NCI-H524 (cell line): Measurements from ENCODE around the gene CSPG5.

Experiments
- DNase-seq, 2 experiments: peaks; one replicate each; lab custom pipeline; 2025; lab: John Stamatoyannopoulos, UW

Gene CSPG5

GRCh38 chr3:47578691-47579632 is at the start of gene CSPG5:
Gene CSPG5, minus strand, starts transcription at chr3:47578865. Its CDS starts 172 bp downstream, at chr3:47578693.
- peak; percentile 71 to 82 for DNase-seq

- DNase-seq: no peak
Observed at GRCh38 chr3:47628426-47628825, 49.8 kb upstream of the CSPG5 start.

GRCh38 chr3:47622671-47623461 is 44.2 kb upstream of the CSPG5 start:
- no peak for DNase-seq

GRCh38 chr3:47617086-47618010 is 38.7 kb upstream of the CSPG5 start:
- no peak for DNase-seq

- no peak for DNase-seq
Observed at GRCh38 chr3:47614788-47615187, 36.1 kb upstream of the CSPG5 start.

- DNase-seq: no peak
Observed at GRCh38 chr3:47613722-47614121, 35.1 kb upstream of the CSPG5 start.

- no peak for DNase-seq
Observed at GRCh38 chr3:47612879-47613278, 34.2 kb upstream of the CSPG5 start.

GRCh38 chr3:47612178-47612577 is 33.5 kb upstream of the CSPG5 start:
- no peak for DNase-seq

- no peak for DNase-seq
Observed at GRCh38 chr3:47611576-47611975, 32.9 kb upstream of the CSPG5 start.

- no peak for DNase-seq
Observed at GRCh38 chr3:47610583-47610982, 31.9 kb upstream of the CSPG5 start.

GRCh38 chr3:47607335-47607734 is 28.7 kb upstream of the CSPG5 start:
- DNase-seq: no peak

- DNase-seq: no peak
Observed at GRCh38 chr3:47606165-47606564, 27.5 kb upstream of the CSPG5 start.

- no peak for DNase-seq
Observed at GRCh38 chr3:47605652-47606051, 27.0 kb upstream of the CSPG5 start.

GRCh38 chr3:47604145-47604544 is 25.5 kb upstream of the CSPG5 start:
- no peak for DNase-seq

- no peak for DNase-seq
Observed at GRCh38 chr3:47603332-47603731, 24.7 kb upstream of the CSPG5 start.

GRCh38 chr3:47601281-47601680 is 22.6 kb upstream of the CSPG5 start:
- DNase-seq: no peak

GRCh38 chr3:47594792-47595191 is 16.1 kb upstream of the CSPG5 start:
- DNase-seq: no peak

- DNase-seq: no peak
Observed at GRCh38 chr3:47592066-47592795, 13.6 kb upstream of the CSPG5 start.

- no peak for DNase-seq
Observed at GRCh38 chr3:47590216-47590615, 11.6 kb upstream of the CSPG5 start.

- no peak for DNase-seq
Observed at GRCh38 chr3:47588587-47588986, 9.9 kb upstream of the CSPG5 start.

- no peak for DNase-seq
Observed at GRCh38 chr3:47588053-47588452, 9.4 kb upstream of the CSPG5 start.
